T-cell (primary cell): ENCODE results near the gene FRG2. TPM values are rescaled to one million over a fixed set of nuclear protein-coding genes. Genes with fewer than 3 reads are reported as not detected.
"Not testable (repeated sequence)": the region's sequence is repeated elsewhere in the genome, so short reads cannot be mapped to it uniquely, and the experiment has no call there.

Experiments
- ATAC-seq, 4 experiments: fragments of 200-7000 bp in 3 of 4; fragments of 150-1000 bp in 1 of 4; cut with Tn5 transposase; replicated peaks in 1 of 4; 1 replicate in 3 of 4; 2 replicates in 1 of 4; pipeline ENCODE4 v1.10.0; 2021; ENCODE audit warnings: moderate library complexity in 3 of 4, mild to moderate bottlenecking in 2 of 4, moderate number of reproducible peaks in 1 of 4
- CTCF ChIA-PET, 2 donors: fragments of 300-600 bp; sonication (Branson Sonifier 250); formaldehyde crosslinking; loops; one replicate each; lab custom pipeline; 2022; ENCODE audit warnings: antibody characterized with exemption in 2 of 2; lab: Charles Lee
- POLR2A ChIA-PET, 2 donors: fragments of 300-600 bp; sonication (Branson Sonifier 250); formaldehyde crosslinking; loops; one replicate each; lab custom pipeline; 2022; ENCODE audit warnings: antibody characterized with exemption in 2 of 2; lab: Charles Lee
- DNase-seq, 35 experiments: peaks; one replicate each; pipeline versions ENCODE4 v3.0.0 to v3.0.0-alpha.2; 2013 to 2023
- H3K27ac ChIP-seq: one replicate; pipeline ENCODE4 v1.5.1; 2013; ENCODE audit warnings: low read length
- H3K27me3 ChIP-seq, 2 experiments: replicated peaks in 1 of 2; 1 replicate in 1 of 2; 2 replicates in 1 of 2; pipeline versions ENCODE4 v1.6.1 to v1.7.0; 2013; ENCODE audit warnings: low read length in 1 of 2, mixed read lengths in 1 of 2; ENCODE audit not compliant: control insufficient read depth in 2 of 2, insufficient read depth in 2 of 2; ENCODE audit errors: extremely low read depth in 1 of 2
- H3K36me3 ChIP-seq, 2 donors: 1 replicate in 1 of 2; 2 replicates in 1 of 2; pipeline versions ENCODE4 v1.6.1 to v1.7.0; 2013; ENCODE audit warnings: low read length in 1 of 2; ENCODE audit not compliant: control insufficient read depth in 2 of 2, insufficient read depth in 1 of 2; ENCODE audit errors: extremely low read depth in 1 of 2
- H3K4me1 ChIP-seq, 2 experiments: 1 replicate in 1 of 2; 2 replicates in 1 of 2; pipeline versions ENCODE4 v1.6.1 to v1.7.0; 2013; ENCODE audit warnings: low read length in 2 of 2, mixed read lengths in 1 of 2; ENCODE audit not compliant: insufficient read depth in 2 of 2, control insufficient read depth in 1 of 2; ENCODE audit errors: extremely low read depth in 1 of 2
- H3K4me3 ChIP-seq, 2 donors: 1 replicate in 1 of 2; 2 replicates in 1 of 2; pipeline versions ENCODE4 v1.5.1 to v1.7.0; 2013; ENCODE audit warnings: mild to moderate bottlenecking in 2 of 2, low read length in 1 of 2, moderate library complexity in 1 of 2; ENCODE audit not compliant: control insufficient read depth in 1 of 2; ENCODE audit errors: extremely low read depth in 1 of 2
- H3K9me3 ChIP-seq: 2 replicates; pipeline ENCODE4 v1.7.0; 2013
- H3K27ac Mint-ChIP-seq, 2 donors: one replicate each; pipeline ENCODE4 v1.8.0; 2020 to 2021; ENCODE audit warnings: mild to moderate bottlenecking in 2 of 2, mixed read lengths in 2 of 2
- H3K27me3 Mint-ChIP-seq, 2 donors: one replicate each; pipeline ENCODE4 v1.8.0; 2021 to 2022; ENCODE audit warnings: mixed read lengths in 2 of 2
- H3K36me3 Mint-ChIP-seq: one replicate; pipeline ENCODE4 v1.8.0; 2021; ENCODE audit warnings: mixed read lengths
- H3K4me1 Mint-ChIP-seq, 3 donors: one replicate each; pipeline ENCODE4 v1.8.0; 2020 to 2022; ENCODE audit warnings: mixed read lengths in 3 of 3, mild to moderate bottlenecking in 1 of 3
- H3K4me3 Mint-ChIP-seq, 3 donors: one replicate each; pipeline ENCODE4 v1.8.0; 2020 to 2022; ENCODE audit warnings: mild to moderate bottlenecking in 3 of 3, mixed read lengths in 3 of 3, moderate library complexity in 3 of 3
- H3K9me3 Mint-ChIP-seq, 3 donors: one replicate each; pipeline ENCODE4 v1.8.0; 2020 to 2022; ENCODE audit warnings: mixed read lengths in 3 of 3
- WGBS: methylation state at CpG from one replicate; pipeline ENCODE4 v1.1.5; 2013; ENCODE audit warnings: missing lambda C conversion rate; ENCODE audit not compliant: insufficient coverage; 5-methylcytosine and 5-hydroxymethylcytosine counted together
- total RNA-seq, 35 experiments: library from RNA in 6 of 35; stranded (reverse) in 6 of 35; fragments of 120-200 nt in 1 of 35; gene quantifications; one replicate each; pipeline versions ENCODE4 v1.2.1 to v1.2.4 and lab custom pipeline; 2013 to 2026

FRG2 gene
- total RNA-seq, 5 donors from 2014 or later (not counting 1 experiment from before 2014, with no cell fraction given): not detected

- H3K36me3 Mint-ChIP-seq, H3K27ac ChIP-seq, POLR2A ChIA-PET, H3K4me3 Mint-ChIP-seq, CTCF ChIA-PET, H3K4me1 ChIP-seq, H3K27ac Mint-ChIP-seq, H3K27me3 Mint-ChIP-seq, ATAC-seq, H3K4me3 ChIP-seq, H3K4me1 Mint-ChIP-seq, DNase-seq, H3K9me3 Mint-ChIP-seq, H3K9me3 ChIP-seq, H3K27me3 ChIP-seq, H3K36me3 ChIP-seq: not testable (repeated sequence)
- WGBS: no CpG with 5 or more reads among the region's 12 CpGs
Measured at GRCh38 chr4:190047627-190048026, 20.6 kb upstream of the FRG2 start.

- ATAC-seq, H3K27ac Mint-ChIP-seq, H3K36me3 ChIP-seq, H3K4me1 Mint-ChIP-seq, CTCF ChIA-PET, H3K4me3 ChIP-seq, POLR2A ChIA-PET, H3K9me3 Mint-ChIP-seq, H3K36me3 Mint-ChIP-seq, H3K27ac ChIP-seq, H3K27me3 Mint-ChIP-seq, DNase-seq, H3K9me3 ChIP-seq, H3K4me3 Mint-ChIP-seq, H3K4me1 ChIP-seq, H3K27me3 ChIP-seq: not testable (repeated sequence)
- WGBS: 52% methylated on average over 12 of the region's 40 CpGs
Measured at GRCh38 chr4:190040873-190041272, 13.8 kb upstream of the FRG2 start.

GRCh38 chr4:190037704-190038388, 10.8 kb upstream of the FRG2 start:
- H3K4me1 Mint-ChIP-seq, H3K36me3 Mint-ChIP-seq, CTCF ChIA-PET, H3K36me3 ChIP-seq, H3K27me3 ChIP-seq, H3K4me1 ChIP-seq, H3K27ac ChIP-seq, H3K9me3 Mint-ChIP-seq, DNase-seq, H3K27ac Mint-ChIP-seq, H3K9me3 ChIP-seq, POLR2A ChIA-PET, H3K4me3 ChIP-seq: not testable (repeated sequence)
- peaks cover 15 to 18% of the 10 kb centered on the region in 2 donors for H3K27me3 Mint-ChIP-seq
- no CpG with 5 or more reads among the region's 39 CpGs for WGBS
- ATAC-seq: peak in 3 of 4 experiments; percentile 42 to 49 (median 48)
- peak overlapping the region in 1 of 3 donors; percentile 51 for H3K4me3 Mint-ChIP-seq

- not testable (repeated sequence) for H3K4me3 Mint-ChIP-seq, H3K4me1 ChIP-seq
Measured at GRCh38 chr4:190031264-190031663, 4.2 kb upstream of the FRG2 start.

GRCh38 chr4:190022614-190023281, 4.3 kb downstream of the FRG2 start:
- Mint-ChIP-seq H3K4me1 (peaks cover 28 to 32% (median 31%) of the 10 kb centered on the region in 3 donors), H3K4me3 (peak overlapping the region; percentile 59 to 74 (median 71)), H3K27me3 (peaks cover 25 to 36% of the 10 kb centered on the region in 2 donors)
- peaks cover 6 to 44% of the 10 kb centered on the region in 2 experiments for H3K27me3 ChIP-seq
- H3K27ac Mint-ChIP-seq, POLR2A ChIA-PET, H3K4me3 ChIP-seq, H3K27ac ChIP-seq, CTCF ChIA-PET, DNase-seq, H3K9me3 Mint-ChIP-seq, H3K9me3 ChIP-seq, H3K36me3 Mint-ChIP-seq, H3K36me3 ChIP-seq: not testable (repeated sequence)
- 30% methylated on average over 18 of the region's 47 CpGs for WGBS
- peaks cover 0 to 16% of the 10 kb centered on the region in 2 experiments for H3K4me1 ChIP-seq
- ATAC-seq: peak; percentile 29 to 55 (median 44)

More at GRCh38 chr4:190031264-190031663, 4.2 kb upstream of the FRG2 start:
- H3K36me3 ChIP-seq, POLR2A ChIA-PET, DNase-seq, H3K27me3 ChIP-seq, H3K36me3 Mint-ChIP-seq, H3K9me3 Mint-ChIP-seq, CTCF ChIA-PET, H3K9me3 ChIP-seq, ATAC-seq, H3K4me3 ChIP-seq, H3K27ac ChIP-seq, H3K4me1 Mint-ChIP-seq, H3K27ac Mint-ChIP-seq: not testable (repeated sequence)
- WGBS: no CpG with 5 or more reads among the region's 5 CpGs
- H3K27me3 Mint-ChIP-seq: peaks cover 9 to 13% of the 10 kb centered on the region in 2 donors

- H3K27me3 Mint-ChIP-seq: peaks cover 28 to 40% of the 10 kb centered on the region in 2 donors
- H3K9me3 ChIP-seq, H3K27ac ChIP-seq, H3K9me3 Mint-ChIP-seq, ATAC-seq, H3K4me3 ChIP-seq, DNase-seq, POLR2A ChIA-PET, H3K36me3 ChIP-seq, H3K36me3 Mint-ChIP-seq, CTCF ChIA-PET, H3K27ac Mint-ChIP-seq, H3K4me3 Mint-ChIP-seq: not testable (repeated sequence)
- H3K27me3 ChIP-seq: peaks cover 8 to 50% of the 10 kb centered on the region in 2 experiments
- H3K4me1 Mint-ChIP-seq: peaks cover 29 to 33% (median 31%) of the 10 kb centered on the region in 3 donors
- H3K4me1 ChIP-seq: peaks cover 0 to 16% of the 10 kb centered on the region in 2 experiments
- 54% methylated on average over 18 of the region's 39 CpGs for WGBS
Measured at GRCh38 chr4:190021973-190022372, 5.1 kb downstream of the FRG2 start.
